GM18870 (cell line): Measurements from ENCODE around the gene SLC25A6.
"Not testable (repeated sequence)": the region's sequence is repeated elsewhere in the genome, so short reads cannot be mapped to it uniquely, and the experiment has no call there.

ENCODE experiments used
- ATAC-seq: cut with Tn5 transposase; IDR thresholded peaks from one replicate; pipeline ENCODE4 v1.9.1; 2021; ENCODE audit warnings: moderate library complexity; ENCODE audit not compliant: unreplicated experiment

The SLC25A6 gene

DNA sequence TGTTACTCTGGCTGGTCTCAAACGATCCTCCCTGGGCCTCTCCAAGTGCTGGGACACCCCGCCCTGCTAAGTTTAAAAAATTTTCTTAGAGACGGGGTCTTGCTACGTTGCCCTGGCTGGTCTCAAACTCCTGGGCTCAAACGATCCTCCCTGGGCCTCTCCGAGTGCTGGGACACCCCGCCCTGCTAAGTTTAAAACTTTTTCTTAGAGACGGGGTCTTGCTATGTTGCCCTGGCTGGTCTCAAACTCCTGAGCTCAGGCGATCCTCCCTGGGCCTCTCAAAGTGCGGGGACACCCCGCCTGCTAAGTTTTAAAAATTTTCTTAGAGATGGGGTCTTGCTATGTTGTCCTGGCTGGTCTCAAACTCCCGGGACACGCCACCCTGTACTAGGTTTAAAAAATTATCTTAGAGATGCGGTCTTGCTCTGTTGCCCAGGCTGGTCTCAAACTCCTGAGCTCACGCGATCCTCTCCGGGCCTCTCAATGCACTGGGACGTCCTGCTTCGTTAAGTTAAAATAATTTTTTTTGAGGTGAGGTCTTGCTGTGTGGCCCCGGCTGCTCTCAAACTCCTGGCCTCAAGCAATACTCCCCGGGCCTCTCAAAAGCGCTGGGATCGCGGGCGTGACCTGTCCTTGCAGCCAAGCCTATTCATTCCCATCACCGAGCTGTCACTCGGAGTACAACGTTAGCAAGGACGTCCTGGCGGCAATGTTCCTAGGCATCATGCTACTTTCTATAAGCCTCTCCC lies 1.1 kb downstream of the SLC25A6 start:
- no peak for ATAC-seq

DNA sequence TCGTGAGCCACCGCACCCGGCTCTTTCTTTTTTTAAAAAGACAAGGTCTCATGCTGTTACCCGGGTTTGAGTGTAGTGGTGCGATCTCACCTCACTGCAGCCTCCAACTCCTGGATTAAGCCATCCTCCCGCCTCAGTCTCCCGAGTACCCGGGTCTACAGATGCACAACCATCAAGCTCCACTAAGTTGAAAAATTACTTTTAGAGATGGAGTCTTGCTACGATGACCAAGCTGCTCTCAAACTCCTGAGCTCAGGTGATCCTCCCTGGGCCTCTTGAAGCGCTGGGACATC lies 2.0 kb downstream of the SLC25A6 start:
- no peak for ATAC-seq

DNA sequence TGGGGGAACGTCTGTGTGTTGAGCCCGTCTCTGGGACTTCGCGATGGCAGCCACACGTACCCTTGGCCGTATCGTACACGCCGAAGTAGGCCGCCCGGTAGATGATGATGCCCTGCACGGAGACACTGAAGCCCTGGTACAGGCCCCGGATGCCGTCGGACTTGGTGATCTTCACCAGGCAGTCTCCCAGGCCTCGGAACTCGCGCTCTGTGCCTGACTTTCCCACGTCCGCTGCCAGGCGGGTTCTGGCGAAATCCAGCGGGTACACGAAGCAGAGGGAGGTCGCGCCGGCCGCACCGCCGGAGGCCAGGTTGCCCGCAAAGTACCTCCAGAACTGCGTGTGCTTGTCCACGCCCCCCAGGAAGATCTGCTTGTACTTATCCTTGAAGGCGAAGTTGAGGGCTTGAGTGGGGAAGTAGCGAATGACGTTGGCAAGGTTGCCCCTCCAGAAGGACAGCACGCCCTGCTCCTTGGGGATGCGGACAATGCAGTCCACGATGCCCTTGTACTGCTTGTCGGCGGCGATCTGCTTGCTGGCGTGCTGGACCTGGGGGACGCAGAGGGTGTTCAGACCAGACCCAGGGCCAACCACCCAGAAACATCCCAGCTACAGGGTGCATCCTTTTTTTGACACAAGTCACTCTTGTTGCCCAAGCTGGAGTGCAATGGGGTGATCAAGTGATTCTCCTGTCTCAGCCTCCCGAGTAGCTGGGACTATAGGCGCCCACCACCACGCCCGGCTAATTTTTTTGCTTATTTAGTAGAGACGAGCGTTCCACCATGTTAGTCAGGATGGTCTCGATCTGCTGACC lies 2.5 kb downstream of the SLC25A6 start:
- ATAC-seq: no peak

GRCh38 chrX:1388651-1389050 lies 3.3 kb downstream of the SLC25A6 start:
- no peak for ATAC-seq

DNA sequence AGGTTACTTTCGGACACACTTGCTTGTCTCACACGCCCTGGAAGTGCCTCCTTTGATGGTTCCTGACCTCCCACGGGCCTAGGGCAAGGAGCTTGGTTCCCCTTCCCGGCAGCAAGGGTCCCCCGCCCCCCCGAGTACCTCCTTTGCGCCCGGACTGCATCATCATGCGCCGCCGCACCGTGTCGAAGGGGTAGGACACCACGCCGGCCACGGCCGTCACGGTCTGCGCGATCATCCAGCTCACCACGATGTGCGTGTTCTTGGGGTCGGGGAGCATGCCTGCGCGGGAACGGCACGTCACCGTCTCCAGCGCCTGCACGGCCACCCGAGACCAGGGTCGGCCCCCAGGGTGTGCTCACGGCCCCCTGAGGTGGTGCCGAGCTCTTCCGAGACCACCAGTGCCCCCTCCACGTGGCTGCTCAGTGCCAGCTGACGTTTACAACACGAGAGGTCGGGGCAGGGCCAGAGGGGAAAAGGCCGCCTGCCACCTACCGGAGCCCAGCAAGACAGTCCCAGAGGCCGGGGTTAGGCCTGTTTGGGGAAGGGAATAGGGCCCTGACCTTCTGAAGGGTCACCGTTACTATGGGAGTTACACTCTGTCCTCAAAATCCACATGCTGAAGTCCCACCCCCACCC lies 4.7 kb downstream of the SLC25A6 start:
- no peak for ATAC-seq

- no peak for ATAC-seq
Measured at GRCh38 chrX:1386338-1387127, 5.4 kb downstream of the SLC25A6 start.

DNA sequence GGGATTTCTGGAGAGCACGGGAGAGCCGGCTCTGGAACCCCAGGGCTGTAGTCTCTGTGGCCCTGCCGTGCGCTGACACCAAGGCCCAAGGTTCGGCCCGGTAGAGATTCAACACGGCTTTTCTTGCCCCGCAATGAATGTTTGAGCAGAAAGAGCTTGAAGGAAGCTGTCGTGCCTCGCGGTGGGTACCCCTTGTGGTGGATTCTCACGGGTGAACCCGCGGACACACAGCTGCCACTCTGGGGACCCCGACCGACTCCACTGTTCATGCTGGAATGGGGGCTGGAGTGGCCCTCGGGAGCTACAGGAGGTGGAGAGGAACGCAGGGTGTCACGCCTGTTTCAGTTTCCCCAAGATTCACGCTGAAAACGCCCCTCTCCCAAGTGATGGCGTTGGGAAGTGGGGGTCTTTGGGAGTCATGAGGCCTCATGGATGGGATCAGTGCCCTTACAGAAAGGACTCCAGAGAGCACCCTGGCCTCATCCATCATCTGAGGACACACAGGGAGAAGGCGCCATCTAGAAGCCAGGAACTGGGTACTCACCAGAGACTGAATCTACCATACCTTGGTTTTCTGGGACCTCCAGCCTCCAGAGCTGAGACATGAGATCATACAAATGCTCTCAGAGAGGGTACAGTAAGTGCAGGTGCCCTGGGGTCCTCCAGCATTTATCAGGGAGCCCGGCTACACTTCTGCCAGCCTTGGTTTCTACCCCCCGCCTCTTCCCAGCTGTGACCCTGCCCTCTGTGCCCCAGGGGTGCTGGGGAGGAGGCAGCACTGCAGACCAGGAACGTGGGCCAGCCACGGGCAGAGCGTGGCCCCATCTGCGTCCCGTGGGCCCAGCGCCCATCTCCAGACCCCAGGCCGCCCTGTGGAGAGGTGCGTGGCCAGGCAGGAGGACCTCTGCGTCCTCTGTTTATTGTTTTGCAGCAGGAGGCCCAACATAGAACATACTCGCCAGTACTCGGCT lies 6.4 kb downstream of the SLC25A6 start:
- no peak for ATAC-seq

DNA sequence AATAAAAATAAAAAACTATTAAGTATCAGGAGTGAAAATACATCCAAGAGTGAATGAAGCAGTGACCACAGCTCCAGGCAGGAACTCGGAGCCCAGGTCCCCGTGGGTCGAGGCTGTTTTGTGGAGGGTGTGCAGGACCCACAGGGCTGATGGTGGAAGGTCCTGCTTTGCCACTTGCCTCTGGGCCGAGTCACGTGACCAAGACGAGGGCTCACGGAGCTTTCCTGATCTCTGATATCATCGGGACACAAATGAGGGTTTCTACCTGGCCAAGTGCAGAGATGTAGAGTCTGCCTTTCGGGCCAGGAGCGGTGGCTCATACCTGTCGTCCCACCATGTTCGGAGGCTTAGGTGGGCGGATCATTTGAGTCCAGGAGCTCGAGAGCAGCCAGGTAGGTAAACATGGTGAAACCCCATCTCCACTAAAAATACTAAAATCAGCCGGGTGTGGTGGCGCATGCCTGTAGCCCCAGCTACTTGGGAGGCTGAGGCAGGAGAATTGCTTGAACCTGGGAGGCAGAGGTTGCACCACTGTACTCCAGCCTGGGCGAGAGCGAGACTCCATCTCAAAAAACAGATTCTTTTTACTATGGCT lies 7.2 kb downstream of the SLC25A6 start:
- ATAC-seq: no peak

GRCh38 chrX:1380672-1381233 lies 11.2 kb downstream of the SLC25A6 start:
- no peak for ATAC-seq

DNA sequence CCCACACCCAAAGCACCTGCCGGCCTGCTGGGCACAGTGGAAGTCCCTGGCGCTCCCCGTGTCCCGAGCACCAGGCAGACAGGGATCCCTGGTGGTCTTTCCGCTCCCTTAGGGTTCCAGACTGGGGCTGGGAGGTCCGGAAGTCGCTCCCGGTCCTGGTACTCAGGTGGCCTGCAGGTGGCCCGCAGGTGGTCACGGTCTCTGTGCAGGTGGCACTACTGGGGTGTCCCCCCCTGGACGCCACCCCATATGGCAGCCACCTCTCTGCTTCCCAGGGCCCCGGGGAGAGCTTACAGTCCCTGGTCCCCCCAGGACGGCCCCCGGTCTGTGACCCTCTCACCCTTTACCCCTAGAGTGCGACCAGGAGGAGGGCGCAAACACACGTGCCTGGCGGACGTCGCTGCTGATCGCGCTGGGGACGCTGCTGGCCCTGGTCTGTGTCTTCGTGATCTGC lies 13.6 kb downstream of the SLC25A6 start:
- ATAC-seq: no peak

- no peak for ATAC-seq
Measured at GRCh38 chrX:1368385-1368698, 23.6 kb downstream of the SLC25A6 start.

DNA sequence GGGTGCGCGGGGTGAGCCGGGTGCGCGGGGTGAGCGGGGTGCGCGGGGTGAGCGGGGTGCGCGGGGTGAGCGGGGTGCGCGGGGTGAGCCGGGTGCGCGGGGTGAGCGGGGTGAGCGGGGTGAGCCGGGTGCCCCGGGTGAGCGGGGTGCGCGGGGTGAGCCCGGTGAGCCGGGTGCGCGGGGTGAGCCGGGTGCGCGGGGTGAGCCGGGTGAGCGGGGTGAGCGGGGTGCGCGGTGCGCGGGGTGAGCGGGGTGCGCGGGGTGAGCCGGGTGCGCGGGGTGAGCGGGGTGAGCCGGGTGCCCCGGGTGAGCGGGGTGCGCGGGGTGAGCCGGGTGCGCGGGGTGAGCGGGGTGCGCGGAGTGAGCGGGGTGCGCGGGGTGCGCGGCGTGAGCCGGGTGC lies 25.6 kb downstream of the SLC25A6 start:
- ATAC-seq: not testable (repeated sequence)

DNA sequence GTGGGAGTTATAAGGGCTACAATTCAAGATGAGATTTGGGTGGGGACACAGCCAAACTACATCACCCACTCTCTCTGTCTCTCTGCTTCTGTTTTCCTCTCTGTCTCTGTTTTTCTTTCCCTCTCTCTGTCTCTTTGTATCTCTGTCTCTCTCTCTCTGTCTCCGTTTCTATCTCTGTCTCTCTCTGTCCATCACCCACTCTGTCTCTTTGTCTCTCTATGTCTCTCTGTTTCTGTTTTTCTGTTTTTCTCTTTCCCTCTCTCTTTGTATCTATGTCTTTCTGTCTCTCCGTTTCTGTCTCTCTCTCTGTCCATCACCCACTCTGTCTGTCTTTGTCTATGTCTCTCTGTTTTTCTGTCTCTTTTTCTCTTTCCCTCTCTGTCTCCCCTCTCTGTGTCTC lies 30.0 kb downstream of the SLC25A6 start:
- no peak for ATAC-seq

GRCh38 chrX:1361275-1361674 lies 30.6 kb downstream of the SLC25A6 start:
- no peak for ATAC-seq

- no peak for ATAC-seq
Measured at GRCh38 chrX:1360171-1360570, 31.7 kb downstream of the SLC25A6 start.

- ATAC-seq: no peak
Measured at GRCh38 chrX:1359477-1359873, 32.4 kb downstream of the SLC25A6 start.

GRCh38 chrX:1358793-1359476 lies 33.0 kb downstream of the SLC25A6 start:
- no peak for ATAC-seq

GRCh38 chrX:1357993-1358392 lies 33.9 kb downstream of the SLC25A6 start:
- ATAC-seq: no peak
